HEK293 (cell line): ENCODE measurements around the gene HINFP.

Experiments
- CTCF ChIA-PET: fragments of 350-600 bp; formaldehyde crosslinking; extraction: SDS; loops from one replicate; lab custom pipeline; 2021; ENCODE audit warnings: antibody characterized with exemption; lab: Yijun Ruan, JAX
- POLR2A ChIA-PET: fragments of 300-600 bp; formaldehyde crosslinking; extraction: SDS; loops from one replicate; lab custom pipeline; 2020; ENCODE audit warnings: antibody characterized with exemption, inconsistent platforms; lab: Yijun Ruan, JAX
- H3K27ac ChIP-seq: fragments of 200-500 bp; sonication (Bioruptor generic); 2 replicates; pipeline ENCODE4 v1.5.1; 2014; ENCODE audit warnings: low read depth, low read length, control low read depth, inconsistent platforms; ENCODE audit errors: extremely low read depth
- H3K36me3 ChIP-seq, 2 experiments: fragments of 200-500 bp in 1 of 2; sonication (Bioruptor generic) in 1 of 2; 1 replicate in 1 of 2; 2 replicates in 1 of 2; pipeline ENCODE4 v1.5.1; 2014 to 2017; ENCODE audit warnings: inconsistent platforms in 2 of 2, low read length in 2 of 2; ENCODE audit not compliant: control insufficient read depth in 2 of 2, insufficient read depth in 1 of 2
- H3K4me1 ChIP-seq: fragments of 200-500 bp; sonication (Bioruptor generic); 2 replicates; pipeline ENCODE4 v1.5.1; 2014; ENCODE audit warnings: mild to moderate bottlenecking, low read length, inconsistent platforms; ENCODE audit not compliant: control insufficient read depth, insufficient read depth
- H3K4me3 ChIP-seq: 2 replicates; pipeline ENCODE4 v1.5.1; 2011; ENCODE audit warnings: low read depth, mild to moderate bottlenecking, control low read depth, low read length, moderate library complexity
- H3K9me3 ChIP-seq: fragments of 200-500 bp; sonication (Bioruptor generic); 2 replicates; pipeline ENCODE4 v1.5.1; 2014; ENCODE audit warnings: low read depth, low read length, inconsistent platforms; ENCODE audit not compliant: control insufficient read depth, insufficient read depth
- BCL11A ChIP-seq: fragments of 450-650 bp; formaldehyde crosslinking; IDR thresholded peaks from 2 replicates; pipeline ENCODE4 v1.5.1; 2016; ENCODE audit warnings: low read depth, missing biosample characterization, missing genetic modification characterization
- BCL6B ChIP-seq: fragments of 450-650 bp; formaldehyde crosslinking; IDR thresholded peaks from 2 replicates; pipeline ENCODE4 v1.5.1; 2017; ENCODE audit warnings: missing biosample characterization, missing genetic modification characterization
- EGR2 ChIP-seq: fragments of 450-650 bp; formaldehyde crosslinking; IDR thresholded peaks from 2 replicates; pipeline ENCODE4 v1.5.1; 2016; ENCODE audit warnings: low read depth, missing biosample characterization, missing genetic modification characterization
- KLF9 ChIP-seq: fragments of 450-650 bp; formaldehyde crosslinking; IDR thresholded peaks from 2 replicates; pipeline ENCODE4 v1.5.1; 2016; ENCODE audit warnings: missing biosample characterization, missing genetic modification characterization, low read depth
- OSR2 ChIP-seq: fragments of 450-650 bp; formaldehyde crosslinking; IDR thresholded peaks from 2 replicates; pipeline ENCODE4 v1.5.1; 2016; ENCODE audit warnings: missing biosample characterization, missing genetic modification characterization
- PRDM1 ChIP-seq: fragments of 450-650 bp; formaldehyde crosslinking; IDR thresholded peaks from 2 replicates; pipeline ENCODE4; 2016; ENCODE audit warnings: missing biosample characterization, missing genetic modification characterization
- PRDM2 ChIP-seq: fragments of 450-650 bp; formaldehyde crosslinking; IDR thresholded peaks from 2 replicates; pipeline ENCODE4 v1.5.1; 2016; ENCODE audit warnings: missing biosample characterization, missing genetic modification characterization, borderline replicate concordance
- PRDM4 ChIP-seq: fragments of 450-650 bp; formaldehyde crosslinking; IDR thresholded peaks from 2 replicates; pipeline ENCODE4 v1.5.1; 2017; ENCODE audit warnings: missing biosample characterization, missing genetic modification characterization
- YY2 ChIP-seq: fragments of 450-650 bp; formaldehyde crosslinking; IDR thresholded peaks from 2 replicates; pipeline ENCODE4 v1.5.1; 2016; ENCODE audit warnings: missing biosample characterization, missing genetic modification characterization
- ZBTB20 ChIP-seq: fragments of 450-650 bp; formaldehyde crosslinking; IDR thresholded peaks from 2 replicates; pipeline ENCODE4 v1.5.1; 2016; ENCODE audit warnings: missing biosample characterization, missing genetic modification characterization
- ZFHX2 ChIP-seq: fragments of 450-650 bp; formaldehyde crosslinking; conservative IDR thresholded peaks from 2 replicates; pipeline ENCODE4 v1.5.1; 2016; ENCODE audit warnings: missing biosample characterization, missing genetic modification characterization
- ZNF10 ChIP-seq: fragments of 450-650 bp; formaldehyde crosslinking; IDR thresholded peaks from 2 replicates; pipeline ENCODE4 v1.5.1; 2017; ENCODE audit warnings: missing biosample characterization, missing genetic modification characterization
- ZNF174 ChIP-seq: fragments of 450-650 bp; formaldehyde crosslinking; IDR thresholded peaks from 2 replicates; pipeline ENCODE4 v1.5.0; 2017; ENCODE audit warnings: missing biosample characterization, mild to moderate bottlenecking, missing genetic modification characterization
- ZNF211 ChIP-seq: fragments of 450-650 bp; formaldehyde crosslinking; IDR thresholded peaks from 2 replicates; pipeline ENCODE4 v1.5.1; 2016; ENCODE audit warnings: low read depth, missing biosample characterization, missing genetic modification characterization
- ZNF23 ChIP-seq: fragments of 450-650 bp; formaldehyde crosslinking; IDR thresholded peaks from 2 replicates; pipeline ENCODE4 v1.5.1; 2016; ENCODE audit warnings: missing biosample characterization, missing genetic modification characterization, borderline replicate concordance
- ZNF266 ChIP-seq: fragments of 450-650 bp; formaldehyde crosslinking; IDR thresholded peaks from 2 replicates; pipeline ENCODE4 v1.5.1; 2016; ENCODE audit warnings: missing biosample characterization, missing genetic modification characterization, low read depth
- ZNF335 ChIP-seq: fragments of 450-650 bp; formaldehyde crosslinking; conservative IDR thresholded peaks from 2 replicates; pipeline ENCODE4 v1.5.1; 2016; ENCODE audit warnings: missing biosample characterization, missing genetic modification characterization
- ZNF423 ChIP-seq: fragments of 450-650 bp; formaldehyde crosslinking; IDR thresholded peaks from 2 replicates; pipeline ENCODE4 v1.5.1; 2016; ENCODE audit warnings: missing biosample characterization, missing genetic modification characterization
- ZNF549 ChIP-seq: fragments of 450-650 bp; IDR thresholded peaks from 2 replicates; pipeline ENCODE4 v1.5.1; 2018; ENCODE audit warnings: missing biosample characterization, missing genetic modification characterization, mild to moderate bottlenecking, inconsistent platforms, moderate library complexity
- ZNF596 ChIP-seq: fragments of 450-650 bp; IDR thresholded peaks from 2 replicates; pipeline ENCODE4 v1.5.0; 2018; ENCODE audit warnings: missing biosample characterization, mild to moderate bottlenecking, missing genetic modification characterization, moderate library complexity
- ZSCAN23 ChIP-seq: fragments of 450-650 bp; formaldehyde crosslinking; IDR thresholded peaks from 2 replicates; pipeline ENCODE4 v1.5.1; 2016; ENCODE audit warnings: missing biosample characterization, missing genetic modification characterization
- ZSCAN30 ChIP-seq: fragments of 450-650 bp; IDR thresholded peaks from 2 replicates; pipeline ENCODE4 v1.5.1; 2018; ENCODE audit warnings: missing biosample characterization, mild to moderate bottlenecking, missing genetic modification characterization, moderate library complexity
- ZSCAN4 ChIP-seq: fragments of 450-650 bp; formaldehyde crosslinking; IDR thresholded peaks from 2 replicates; pipeline ENCODE4 v1.5.1; 2017; ENCODE audit warnings: missing biosample characterization, missing genetic modification characterization

HINFP gene

GRCh38 chr11:119084663-119085436 lies 36.5 kb upstream of the HINFP start, which contains the start of gene HMBS (continued):
- TF ChIP-seq PRDM2 (tag by site-specific recombination) (no peak), OSR2 (no peak), ZSCAN30 (peak; percentile 20; the same call in 1 of the 2 replicates), ZFHX2 (tag by site-specific recombination) (no peak), ZSCAN23 (tag by site-specific recombination) (no peak), ZNF596 (tag by site-specific recombination) (no peak), BCL11A (tag by site-specific recombination) (no peak), ZNF423 (no peak)

- CTCF ChIA-PET = interaction anchor here (0.6 to 1.6 kb wide), 6 partner anchors 14 to 253 kb away, joined by 3 to 5 read pairs (median 3); no protein-coding TSS in a partner anchor
- Histone ChIP-seq H3K4me3 (peak overlapping the region; percentile 69), H3K27ac (peak overlapping the region; percentile 6; the same call in 1 of the 2 replicates), H3K36me3 (peaks cover 0 to 47% of the 10 kb centered on the region in 2 experiments; a peak in 2 of 3 replicates), H3K9me3 (no peaks in the 10 kb centered on the region), H3K4me1 (0 out of 2 replicates have a peak, but pooled peaks cover 3% of the 10 kb centered on the region)
- POLR2A ChIA-PET = interaction anchor here (0.5 to 3.6 kb wide), 36 partner anchors 7 to 473 kb away, joined by 3 to 65 read pairs (median 4); partner anchors contain the start of genes BCL9L, C2CD2L, CBL and CENATAC
- TF ChIP-seq PRDM1 (tag by site-specific recombination) (0 out of 2 replicates have a peak, but pooled peaks have one; percentile 11), ZNF211 (no peak), ZSCAN4 (tag by site-specific recombination) (no peak), BCL6B (tag by site-specific recombination) (no peak), YY2 (tag by site-specific recombination) (no peak), ZNF174 (no peak), ZFHX2 (tag by site-specific recombination) (peak; percentile 81), ZNF10 (no peak), ZNF549 (no peak), ZNF23 (no peak), EGR2 (tag by site-specific recombination) (peak; percentile 63; the same call in 1 of the 2 replicates), KLF9 (tag by site-specific recombination) (0 out of 2 replicates have a peak, but pooled peaks have one; percentile 15), PRDM4 (tag by site-specific recombination) (no peak), ZNF266 (tag by site-specific recombination) (no peak), ZBTB20 (tag by site-specific recombination) (peak; percentile 52), ZNF335 (tag by site-specific recombination) (peak; percentile 43)
These were observed 35.9 kb upstream of the HINFP start for GRCh38 chr11:119085437-119085847.
